ENCODE results near the gene POU2AF1. TPM values are rescaled to one million over a fixed set of nuclear protein-coding genes. Genes with fewer than 3 reads are reported as not detected.

Gene POU2AF1
- total RNA-seq, 6 experiments from 2014 or later, result 0.06 to 2.4 (median 0.63) TPM

DNA sequence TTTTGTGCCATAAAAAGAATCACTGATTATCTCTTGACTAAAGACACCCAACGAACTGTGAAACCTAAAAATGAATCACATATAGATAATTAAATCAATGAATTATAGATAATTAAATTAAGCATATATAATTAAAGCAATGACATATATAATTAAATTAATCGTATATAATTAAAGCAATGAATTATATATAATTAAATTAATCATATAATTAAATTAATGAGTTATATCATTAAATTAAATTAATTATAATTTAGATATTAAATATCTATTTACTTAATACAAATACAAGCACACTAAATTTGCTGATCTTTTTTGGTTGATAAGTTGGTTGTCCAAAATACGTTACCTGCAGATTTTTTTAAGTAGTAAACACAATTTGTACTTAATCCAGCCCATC is 30.9 kb downstream of the POU2AF1 start:
- 43% methylated on average over 3 of the region's 3 CpGs for WGBS (ENCODE audit: insufficient coverage, low coverage, low lambda C conversion rate, missing lambda C conversion rate)
- Histone ChIP-seq H3K9me3 (no peaks in the 10 kb centered on the region), H3K4me3 (no peak overlapping the region), H3K4me1 (peaks cover 0 to 4% (median 0%) of the 10 kb centered on the region in 4 donors), H3K27me3 (no peaks in the 10 kb centered on the region), H3K36me3 (no peaks in the 10 kb centered on the region), H3K27ac (no peak overlapping the region)
- no peak for ATAC-seq
- intact Hi-C loops (cut with DNase I), result no loop called here
- DNase-seq, result no peak
- TF ChIP-seq, protein P1, sequence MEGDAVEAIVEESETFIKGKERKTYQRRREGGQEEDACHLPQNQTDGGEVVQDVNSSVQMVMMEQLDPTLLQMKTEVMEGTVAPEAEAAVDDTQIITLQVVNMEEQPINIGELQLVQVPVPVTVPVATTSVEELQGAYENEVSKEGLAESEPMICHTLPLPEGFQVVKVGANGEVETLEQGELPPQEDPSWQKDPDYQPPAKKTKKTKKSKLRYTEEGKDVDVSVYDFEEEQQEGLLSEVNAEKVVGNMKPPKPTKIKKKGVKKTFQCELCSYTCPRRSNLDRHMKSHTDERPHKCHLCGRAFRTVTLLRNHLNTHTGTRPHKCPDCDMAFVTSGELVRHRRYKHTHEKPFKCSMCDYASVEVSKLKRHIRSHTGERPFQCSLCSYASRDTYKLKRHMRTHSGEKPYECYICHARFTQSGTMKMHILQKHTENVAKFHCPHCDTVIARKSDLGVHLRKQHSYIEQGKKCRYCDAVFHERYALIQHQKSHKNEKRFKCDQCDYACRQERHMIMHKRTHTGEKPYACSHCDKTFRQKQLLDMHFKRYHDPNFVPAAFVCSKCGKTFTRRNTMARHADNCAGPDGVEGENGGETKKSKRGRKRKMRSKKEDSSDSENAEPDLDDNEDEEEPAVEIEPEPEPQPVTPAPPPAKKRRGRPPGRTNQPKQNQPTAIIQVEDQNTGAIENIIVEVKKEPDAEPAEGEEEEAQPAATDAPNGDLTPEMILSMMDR (IDR thresholded peaks at IDR 0.05), result no peak
- TF ChIP-seq POLR2A (IDR thresholded peaks at IDR 0.05), result no peak

DNA sequence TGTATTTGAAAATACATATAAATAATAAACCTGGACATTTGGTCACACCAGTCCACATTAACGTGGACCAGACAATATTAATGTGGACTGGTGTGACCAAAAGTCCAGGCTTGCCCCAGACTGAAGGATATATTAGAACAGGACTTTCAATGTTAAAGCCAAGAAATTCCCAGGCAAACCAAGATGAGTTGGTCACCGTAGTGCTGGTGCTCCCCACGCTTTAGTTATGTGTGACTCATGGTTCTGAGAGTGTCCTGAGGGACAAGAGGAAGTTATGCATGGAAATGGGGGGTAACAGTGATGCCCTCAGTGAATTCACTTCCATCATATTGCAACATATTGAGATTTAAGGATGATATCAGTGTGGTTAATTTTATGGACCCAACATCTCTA is 31.4 kb downstream of the POU2AF1 start:
- Histone ChIP-seq H3K27ac (no peak overlapping the region), H3K4me1 (peaks cover 0 to 4% (median 0%) of the 10 kb centered on the region in 4 donors), H3K4me3 (no peak overlapping the region), H3K27me3 (no peaks in the 10 kb centered on the region), H3K36me3 (no peaks in the 10 kb centered on the region), H3K9me3 (no peaks in the 10 kb centered on the region)
- ATAC-seq (no peak), DNase-seq (no peak)
- 90% methylated on average over 3 of the region's 3 CpGs for WGBS (ENCODE audit: insufficient coverage, low coverage, low lambda C conversion rate, missing lambda C conversion rate)
- intact Hi-C loops (cut with DNase I), result no loop called here
- TF ChIP-seq POLR2A (IDR thresholded peaks at IDR 0.05), result no peak
- TF ChIP-seq, protein P1 (IDR thresholded peaks at IDR 0.05), result no peak

DNA sequence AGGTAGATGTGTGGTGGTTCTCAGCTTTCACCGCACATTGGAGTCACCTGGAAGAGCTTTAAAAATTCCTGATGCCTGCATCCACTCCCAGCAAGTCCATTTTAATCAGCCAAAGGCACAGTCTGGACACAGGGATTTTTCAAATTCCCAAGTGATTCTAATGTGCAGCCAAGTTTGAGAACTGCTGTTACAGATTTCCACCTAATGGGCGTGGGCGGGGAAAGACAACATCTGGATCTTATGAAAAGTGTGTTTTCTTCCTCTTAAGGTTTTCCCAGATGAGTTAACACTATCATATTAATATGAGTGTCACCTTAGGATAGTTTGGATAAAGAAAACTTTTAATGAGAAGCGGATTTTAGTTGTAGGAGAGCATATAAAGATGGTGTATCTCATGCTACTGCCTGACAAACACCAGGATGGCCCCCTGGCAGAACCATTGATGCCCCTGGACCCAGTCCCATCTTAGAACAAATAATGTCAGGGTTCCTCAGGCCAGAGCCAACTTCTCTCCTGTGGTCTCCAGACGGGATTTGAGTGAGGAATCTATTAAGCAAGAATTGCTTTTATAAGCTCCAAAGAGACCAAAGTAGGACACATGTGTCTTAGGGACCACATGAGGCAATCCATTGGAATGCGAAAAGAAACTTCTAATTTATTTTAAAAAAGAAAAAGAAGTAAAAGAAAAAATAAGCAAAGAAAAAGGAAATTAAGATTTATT is 31.9 kb downstream of the POU2AF1 start:
- 75% methylated on average over 6 of the region's 6 CpGs for WGBS (ENCODE audit: insufficient coverage, low coverage, low lambda C conversion rate, missing lambda C conversion rate)
- H3K36me3 ChIP-seq, result no peaks in the 10 kb centered on the region
- intact Hi-C loops (cut with DNase I), result no loop called here
- ATAC-seq (no peak), DNase-seq (no peak)
- H3K27me3 ChIP-seq, result no peaks in the 10 kb centered on the region
- no peak overlapping the region for H3K4me3 ChIP-seq
- H3K27ac ChIP-seq, result no peak overlapping the region
- TF ChIP-seq POLR2A (IDR thresholded peaks at IDR 0.05), result no peak
- TF ChIP-seq, protein P1 (IDR thresholded peaks at IDR 0.05), result no peak
- peaks cover 0 to 4% (median 2%) of the 10 kb centered on the region in 4 donors for H3K4me1 ChIP-seq
- H3K9me3 ChIP-seq, result no peaks in the 10 kb centered on the region

DNA sequence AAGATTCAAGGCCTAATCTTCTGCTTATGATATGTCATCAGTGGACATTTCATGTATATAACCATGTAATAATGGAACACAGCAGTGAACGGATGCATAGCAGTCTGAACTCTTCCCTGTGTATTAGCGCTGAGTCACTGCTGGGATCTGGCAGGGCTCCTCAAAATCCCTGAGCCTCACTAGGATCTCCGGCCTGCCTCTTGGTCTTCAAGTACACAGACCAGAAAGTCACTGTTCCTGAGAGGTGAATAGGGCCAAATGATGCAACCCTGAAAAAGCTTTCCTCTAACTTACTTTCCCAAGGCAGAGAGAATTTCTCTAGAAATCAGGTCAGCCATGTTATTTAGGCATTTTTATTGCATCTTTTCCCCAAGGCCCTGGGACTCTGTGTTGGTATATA is 35.0 kb downstream of the POU2AF1 start:
- H3K4me3 ChIP-seq, result no peak overlapping the region
- H3K9me3 ChIP-seq, result no peaks in the 10 kb centered on the region
- H3K27me3 ChIP-seq, result no peaks in the 10 kb centered on the region
- no peaks in the 10 kb centered on the region for H3K36me3 ChIP-seq
- H3K27ac ChIP-seq, result no peak overlapping the region
- DNase-seq, result no peak
- peaks cover 0 to 4% (median 0%) of the 10 kb centered on the region in 4 donors for H3K4me1 ChIP-seq
- intact Hi-C loops (cut with DNase I), result no loop called here
- 0% methylated on average over 1 of the region's 3 CpGs for WGBS (ENCODE audit: insufficient coverage, low coverage, low lambda C conversion rate, missing lambda C conversion rate)
- ATAC-seq, result no peak
- TF ChIP-seq, protein P1 (IDR thresholded peaks at IDR 0.05), result no peak
- TF ChIP-seq POLR2A (IDR thresholded peaks at IDR 0.05), result no peak

Data from right lobe of liver (tissue), 6 donors.